ENCODE data around the gene GPR108. TPM values are rescaled to one million over a fixed set of nuclear protein-coding genes. Genes with fewer than 3 reads are reported as not detected.
A peak's percentile ranks its signal among the peaks of the same experiment; 100 is the strongest.

GPR108 gene
- total and polyA plus RNA-seq, 11 donors, result 19.2 to 47.9 (median 31.1) TPM

DNA sequence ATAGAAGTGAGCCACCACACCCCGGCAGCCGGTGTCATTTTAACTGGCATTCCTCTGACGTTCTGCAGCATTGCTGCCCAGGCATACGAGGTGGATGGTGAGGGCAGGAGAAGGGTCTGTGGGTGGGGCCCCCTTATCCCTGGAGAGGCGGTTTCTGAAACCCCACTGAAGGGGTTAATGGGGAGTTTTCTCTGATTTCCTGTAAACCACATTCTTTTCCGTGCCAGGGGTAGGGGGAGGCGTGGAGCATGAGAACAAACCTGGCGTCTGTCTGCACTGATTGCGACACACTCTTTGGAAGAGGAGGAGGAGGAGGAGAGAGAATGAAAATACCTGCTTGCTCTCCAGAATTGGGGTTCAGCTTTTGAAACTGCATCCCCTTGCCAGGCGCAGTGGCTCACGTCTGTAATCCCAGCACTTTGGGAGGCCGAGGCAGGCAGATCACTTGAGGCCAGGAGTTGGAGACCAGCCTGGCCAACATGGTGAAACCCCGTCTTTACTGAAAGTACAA, 14.2 kb downstream of the GPR108 start:
- Histone ChIP-seq H3K36me3 (no peaks in the 10 kb centered on the region), H3K27ac (peak overlapping the region in 6 of 12 donors; percentile 5 to 59 (median 25)), H3K9me3 (peaks cover 0 to 5% (median 0%) of the 10 kb centered on the region in 12 donors), H3K4me3 (no peak overlapping the region), H3K4me1 (peaks cover 0 to 56% (median 0%) of the 10 kb centered on the region in 12 donors), H3K27me3 (peaks cover 0 to 8% (median 0%) of the 10 kb centered on the region in 9 donors)
- DNase-seq (peak in 2 of 5 donors; percentile 10 to 73), ATAC-seq (peak in 2 of 4 donors; percentile 40 to 44)
- TF ChIP-seq, protein P1, sequence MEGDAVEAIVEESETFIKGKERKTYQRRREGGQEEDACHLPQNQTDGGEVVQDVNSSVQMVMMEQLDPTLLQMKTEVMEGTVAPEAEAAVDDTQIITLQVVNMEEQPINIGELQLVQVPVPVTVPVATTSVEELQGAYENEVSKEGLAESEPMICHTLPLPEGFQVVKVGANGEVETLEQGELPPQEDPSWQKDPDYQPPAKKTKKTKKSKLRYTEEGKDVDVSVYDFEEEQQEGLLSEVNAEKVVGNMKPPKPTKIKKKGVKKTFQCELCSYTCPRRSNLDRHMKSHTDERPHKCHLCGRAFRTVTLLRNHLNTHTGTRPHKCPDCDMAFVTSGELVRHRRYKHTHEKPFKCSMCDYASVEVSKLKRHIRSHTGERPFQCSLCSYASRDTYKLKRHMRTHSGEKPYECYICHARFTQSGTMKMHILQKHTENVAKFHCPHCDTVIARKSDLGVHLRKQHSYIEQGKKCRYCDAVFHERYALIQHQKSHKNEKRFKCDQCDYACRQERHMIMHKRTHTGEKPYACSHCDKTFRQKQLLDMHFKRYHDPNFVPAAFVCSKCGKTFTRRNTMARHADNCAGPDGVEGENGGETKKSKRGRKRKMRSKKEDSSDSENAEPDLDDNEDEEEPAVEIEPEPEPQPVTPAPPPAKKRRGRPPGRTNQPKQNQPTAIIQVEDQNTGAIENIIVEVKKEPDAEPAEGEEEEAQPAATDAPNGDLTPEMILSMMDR (IDR thresholded peaks at IDR 0.05), result no peak
- TF ChIP-seq POLR2A (IDR thresholded peaks at IDR 0.05), result no peak
- WGBS, 4 donors, result 23 to 30% (median 26%) methylated on average over 13 of the region's 13 CpGs
- intact Hi-C loops (cut with DNase I), result no loop called here

DNA sequence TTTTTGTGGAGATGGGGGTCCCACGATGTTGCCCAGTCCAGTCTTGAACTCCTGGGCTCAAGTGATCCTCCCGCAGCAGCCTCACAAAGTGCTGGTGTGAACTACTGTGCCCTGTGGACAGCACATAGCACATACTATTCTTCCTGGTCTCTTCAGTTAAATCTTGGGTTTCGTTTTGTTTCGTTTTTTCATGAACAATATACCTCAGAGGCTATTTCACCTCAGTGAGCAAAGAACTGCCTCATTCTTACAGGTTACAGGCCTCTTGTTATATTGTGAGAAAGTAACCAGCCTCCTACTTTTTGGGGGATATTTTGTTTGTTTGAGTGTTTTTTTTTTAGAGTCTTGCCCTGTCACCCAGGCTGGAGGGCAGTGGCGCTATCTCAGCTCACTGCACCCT, 15.6 kb downstream of the GPR108 start:
- DNase-seq (no peak), ATAC-seq (no peak)

DNA sequence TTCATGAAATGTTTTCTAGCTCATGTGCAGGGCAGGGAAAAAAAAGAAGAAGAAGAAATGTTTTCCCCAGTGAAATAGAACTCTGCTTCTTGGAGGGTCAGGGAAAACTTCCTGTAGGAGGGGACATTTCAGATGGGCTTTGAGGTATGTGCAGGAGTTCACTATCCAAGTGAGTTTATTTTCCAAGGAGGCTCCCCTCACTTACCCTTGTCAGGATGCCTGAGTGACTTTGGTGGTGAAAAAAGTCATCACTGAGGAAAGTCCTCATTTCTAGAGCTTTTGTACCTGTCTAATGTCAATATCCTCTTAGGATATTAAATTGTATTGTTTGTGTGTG, 16.3 kb downstream of the GPR108 start:
- TF ChIP-seq, protein P1 (IDR thresholded peaks at IDR 0.05), result no peak
- no peak for TF ChIP-seq POLR2A (IDR thresholded peaks at IDR 0.05)
- H3K27me3 ChIP-seq, result peaks cover 0 to 14% (median 0%) of the 10 kb centered on the region in 9 donors

More for the DNA sequence above, 15.6 kb downstream of the GPR108 start:
- Histone ChIP-seq H3K27me3 (peaks cover 0 to 13% (median 0%) of the 10 kb centered on the region in 9 donors), H3K4me1 (peaks cover 0 to 48% (median 0%) of the 10 kb centered on the region in 12 donors), H3K36me3 (no peaks in the 10 kb centered on the region), H3K4me3 (no peak overlapping the region), H3K27ac (no peak overlapping the region), H3K9me3 (no peaks in the 10 kb centered on the region)
- intact Hi-C loops (cut with DNase I), result no loop called here
- WGBS, 4 donors, result 73 to 81% (median 77%) methylated on average over 5 of the region's 5 CpGs
- TF ChIP-seq, protein P1 (IDR thresholded peaks at IDR 0.05), result no peak
- no peak for TF ChIP-seq POLR2A (IDR thresholded peaks at IDR 0.05)

DNA sequence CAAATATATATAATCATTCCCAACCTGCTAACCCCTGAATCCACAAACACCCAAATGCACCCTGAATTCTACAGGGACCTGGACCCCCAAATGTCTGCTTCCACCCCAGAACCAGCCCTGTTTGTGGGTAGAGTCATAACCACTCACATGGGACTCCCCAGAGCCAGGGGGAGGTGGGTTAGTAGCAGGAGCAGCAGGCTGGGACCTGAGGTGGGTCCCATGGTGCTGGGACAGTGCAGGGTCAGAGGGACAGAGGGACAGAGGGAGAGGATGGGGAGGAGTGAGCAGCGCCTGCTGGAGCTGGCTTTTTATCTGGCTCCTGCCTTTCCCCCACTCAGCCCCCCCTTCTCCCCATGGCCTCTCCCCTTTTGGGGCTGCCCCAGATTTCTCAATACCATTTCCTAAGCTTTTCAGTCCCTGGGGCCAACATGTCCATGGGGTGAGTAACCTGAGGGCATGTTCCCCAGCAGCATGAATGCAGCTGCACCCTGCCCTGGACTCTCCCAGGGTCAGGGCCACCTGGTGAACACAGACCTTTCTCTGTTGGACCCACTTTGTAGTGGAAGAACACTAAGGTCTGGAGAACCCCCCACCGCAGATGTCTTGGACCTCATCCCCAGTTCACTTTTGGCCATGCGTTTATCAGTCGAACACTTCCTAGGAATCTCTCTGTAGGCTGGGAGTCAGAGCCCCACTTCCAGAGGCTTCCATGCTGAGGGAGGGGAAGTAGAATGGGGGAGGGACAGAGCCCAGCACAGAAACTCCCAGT, 16.8 kb downstream of the GPR108 start, which contains the start of gene C3:
TSS of gene C3 (minus strand) at position 282 of the 769 bp plus-strand sequence. CDS start at position 221, 61 bp downstream.
- Histone ChIP-seq H3K4me1 (peaks cover 0 to 48% (median 0%) of the 10 kb centered on the region in 12 donors), H3K36me3 (no peaks in the 10 kb centered on the region), H3K27me3 (peaks cover 0 to 14% (median 0%) of the 10 kb centered on the region in 9 donors), H3K4me3 (peak within 1 kb of the TSS in 10 of 12 donors; percentile 5 to 52 (median 32)), H3K9me3 (no peaks in the 10 kb centered on the region), H3K27ac (peak within 1 kb of the TSS in 4 of 12 donors; percentile 29 to 54 (median 38))
- DNase-seq (peak; percentile 49 to 80 (median 63)), ATAC-seq (peak; percentile 52 to 87 (median 86))
- intact Hi-C loops (cut with DNase I), result no loop called here
- TF ChIP-seq, protein P1 (IDR thresholded peaks at IDR 0.05), result no peak
- WGBS, 4 donors, result 43 to 64% (median 56%) methylated on average over 4 of the region's 4 CpGs

More for the DNA sequence above, 16.3 kb downstream of the GPR108 start:
- no peak for ATAC-seq
- DNase-seq, result no peak
- Histone ChIP-seq H3K27ac (peak overlapping the region in 4 of 12 donors; percentile 9 to 54 (median 29)), H3K4me1 (peaks cover 0 to 48% (median 0%) of the 10 kb centered on the region in 12 donors), H3K36me3 (no peaks in the 10 kb centered on the region), H3K4me3 (no peak overlapping the region), H3K9me3 (no peaks in the 10 kb centered on the region)
- intact Hi-C loops (cut with DNase I), result no loop called here

All from heart left ventricle (tissue), 16 donors.